ENCODE measurements around the gene CRACR2A.

- TF ChIP-seq POLR2A (IDR thresholded peaks at IDR 0.05; ENCODE audit: low read depth, low read length) (no peak), POLR2AphosphoS5 (IDR thresholded peaks at IDR 0.05; ENCODE audit: low read depth, low read length) (no peak), TAF1 (IDR thresholded peaks at IDR 0.05; ENCODE audit: low read depth, low read length) (no peak), PAX5 (IDR thresholded peaks at IDR 0.05; ENCODE audit: insufficient read depth, low read length, severe bottlenecking) (no peak), POU2F2 (IDR thresholded peaks at IDR 0.05; ENCODE audit: low read depth, low read length) (no peak)
Observed at GRCh38 chr12:3646561-3647241, 106.2 kb downstream of the CRACR2A start.
